HG03354 (cell line): Measurements from ENCODE around the gene ELP1.
"Not testable (repeated sequence)": the region's sequence is repeated elsewhere in the genome, so short reads cannot be mapped to it uniquely, and the experiment has no call there.

ENCODE experiments used
- ATAC-seq: cut with Tn5 transposase; IDR thresholded peaks from one replicate; pipeline ENCODE4 v1.9.1; 2021; ENCODE audit warnings: mild to moderate bottlenecking; ENCODE audit not compliant: unreplicated experiment, poor library complexity, severe bottlenecking

ELP1 gene

GRCh38 chr9:108860354-108860753, 73.6 kb downstream of the ELP1 start:
- ATAC-seq, result no peak

GRCh38 chr9:108859459-108860114, 74.3 kb downstream of the ELP1 start:
- ATAC-seq, result no peak

GRCh38 chr9:108857572-108857971, 76.4 kb downstream of the ELP1 start:
- no peak for ATAC-seq

- no peak for ATAC-seq
Measured at GRCh38 chr9:108855888-108856287, 78.0 kb downstream of the ELP1 start, which contains the start of gene ACTL7B. TSS of gene ACTL7B (minus strand) at chr9:108855986. CDS start at chr9:108855930, 56 bp downstream.

- ATAC-seq, result no peak
Measured at GRCh38 chr9:108855529-108855886, 78.4 kb downstream of the ELP1 start.

GRCh38 chr9:108854641-108855528, 79.0 kb downstream of the ELP1 start:
- ATAC-seq, result no peak

GRCh38 chr9:108854094-108854493, 79.8 kb downstream of the ELP1 start:
- no peak for ATAC-seq

- ATAC-seq, result no peak
Measured at GRCh38 chr9:108852079-108852478, 81.8 kb downstream of the ELP1 start.

- no peak for ATAC-seq
Measured at GRCh38 chr9:108851138-108851537, 82.8 kb downstream of the ELP1 start.

- no peak for ATAC-seq
Measured at GRCh38 chr9:108850293-108850897, 83.5 kb downstream of the ELP1 start.

- ATAC-seq, result not testable (repeated sequence)
Measured at GRCh38 chr9:108848296-108848695, 85.6 kb downstream of the ELP1 start.

GRCh38 chr9:108845947-108846346, 88.0 kb downstream of the ELP1 start:
- no peak for ATAC-seq

GRCh38 chr9:108845507-108845906, 88.4 kb downstream of the ELP1 start:
- no peak for ATAC-seq

- no peak for ATAC-seq
Measured at GRCh38 chr9:108844856-108845255, 89.1 kb downstream of the ELP1 start.

- no peak for ATAC-seq
Measured at GRCh38 chr9:108844391-108844790, 89.5 kb downstream of the ELP1 start.

GRCh38 chr9:108842610-108843295, 91.2 kb downstream of the ELP1 start:
- ATAC-seq, result no peak

GRCh38 chr9:108839561-108839960, 94.4 kb downstream of the ELP1 start:
- ATAC-seq, result not testable (repeated sequence)

GRCh38 chr9:108838017-108838416, 95.9 kb downstream of the ELP1 start:
- no peak for ATAC-seq

- no peak for ATAC-seq
Measured at GRCh38 chr9:108837530-108837929, 96.4 kb downstream of the ELP1 start.

GRCh38 chr9:108836781-108837180, 97.1 kb downstream of the ELP1 start:
- ATAC-seq, result no peak
